ENCODE data around the gene HJV. TPM values are rescaled to one million over a fixed set of nuclear protein-coding genes. Genes with fewer than 3 reads are reported as not detected.
"Not testable (repeated sequence)": the region's sequence is repeated elsewhere in the genome, so short reads cannot be mapped to it uniquely, and the experiment has no call there.

HJV gene
- total and polyA plus RNA-seq, 9 donors: not detected

DNA sequence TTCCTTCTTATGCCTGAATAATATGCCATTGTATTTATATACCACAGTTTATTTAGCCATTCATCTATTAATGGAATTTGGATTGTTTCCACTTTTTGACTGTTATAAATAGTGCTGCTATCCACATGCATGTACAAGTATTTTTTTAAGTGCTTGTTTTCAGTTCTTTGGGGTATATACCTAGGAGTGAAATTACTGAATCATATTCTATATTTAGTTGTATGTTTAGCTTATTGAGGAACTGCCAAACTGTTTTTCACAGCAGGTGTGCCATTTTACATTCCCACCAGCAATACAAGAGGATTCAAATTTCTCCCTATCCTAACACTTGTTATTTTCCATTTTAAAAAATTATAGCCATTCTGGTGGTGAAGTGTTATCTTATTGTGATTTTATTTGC, 7.6 kb upstream of the HJV start:
- TF ChIP-seq POLR2A (IDR thresholded peaks at IDR 0.05) (no peak), EP300 (IDR thresholded peaks at IDR 0.05) (no peak)
- TF ChIP-seq, protein P1, sequence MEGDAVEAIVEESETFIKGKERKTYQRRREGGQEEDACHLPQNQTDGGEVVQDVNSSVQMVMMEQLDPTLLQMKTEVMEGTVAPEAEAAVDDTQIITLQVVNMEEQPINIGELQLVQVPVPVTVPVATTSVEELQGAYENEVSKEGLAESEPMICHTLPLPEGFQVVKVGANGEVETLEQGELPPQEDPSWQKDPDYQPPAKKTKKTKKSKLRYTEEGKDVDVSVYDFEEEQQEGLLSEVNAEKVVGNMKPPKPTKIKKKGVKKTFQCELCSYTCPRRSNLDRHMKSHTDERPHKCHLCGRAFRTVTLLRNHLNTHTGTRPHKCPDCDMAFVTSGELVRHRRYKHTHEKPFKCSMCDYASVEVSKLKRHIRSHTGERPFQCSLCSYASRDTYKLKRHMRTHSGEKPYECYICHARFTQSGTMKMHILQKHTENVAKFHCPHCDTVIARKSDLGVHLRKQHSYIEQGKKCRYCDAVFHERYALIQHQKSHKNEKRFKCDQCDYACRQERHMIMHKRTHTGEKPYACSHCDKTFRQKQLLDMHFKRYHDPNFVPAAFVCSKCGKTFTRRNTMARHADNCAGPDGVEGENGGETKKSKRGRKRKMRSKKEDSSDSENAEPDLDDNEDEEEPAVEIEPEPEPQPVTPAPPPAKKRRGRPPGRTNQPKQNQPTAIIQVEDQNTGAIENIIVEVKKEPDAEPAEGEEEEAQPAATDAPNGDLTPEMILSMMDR (IDR thresholded peaks at IDR 0.05): no peak
- intact Hi-C loops (cut with DNase I): no loop called here

DNA sequence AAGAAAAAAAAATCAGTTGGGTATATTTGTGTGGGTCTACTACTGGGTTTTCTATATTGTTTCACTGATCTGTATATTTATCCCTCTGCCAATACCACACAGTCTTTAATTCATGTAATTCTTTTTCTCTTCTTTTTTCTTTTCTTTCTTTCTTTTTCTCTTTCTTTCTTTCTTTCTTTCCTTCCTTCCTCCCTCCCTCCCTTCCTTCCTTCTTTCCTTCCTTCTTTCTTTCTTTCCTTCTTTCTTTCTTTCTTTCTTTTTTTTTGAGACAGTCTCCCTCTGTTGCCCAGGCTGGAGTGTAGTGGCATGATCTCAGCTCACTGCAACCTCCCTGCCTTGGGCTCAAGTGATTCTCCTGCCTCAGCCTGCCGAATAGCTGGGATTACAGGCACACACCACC, 5.1 kb upstream of the HJV start:
- H3K4me1 ChIP-seq (ENCODE audit: insufficient read depth); H3K27me3 ChIP-seq; H3K36me3 ChIP-seq; H3K9me3 ChIP-seq; intact Hi-C loops (cut with DNase I); DNase-seq; H3K27ac ChIP-seq; H3K4me3 ChIP-seq: not testable (repeated sequence)
- 76 to 96% (median 88%) methylated on average over 1 of the region's 1 CpG for WGBS, 3 donors

More for the DNA sequence above, 7.6 kb upstream of the HJV start:
- Histone ChIP-seq H3K4me3 (no peak overlapping the region), H3K4me1 (ENCODE audit: insufficient read depth) (no peaks in the 10 kb centered on the region), H3K36me3 (no peaks in the 10 kb centered on the region), H3K9me3 (no peaks in the 10 kb centered on the region), H3K27ac (no peak overlapping the region), H3K27me3 (no peaks in the 10 kb centered on the region)
- DNase-seq: no peak

DNA sequence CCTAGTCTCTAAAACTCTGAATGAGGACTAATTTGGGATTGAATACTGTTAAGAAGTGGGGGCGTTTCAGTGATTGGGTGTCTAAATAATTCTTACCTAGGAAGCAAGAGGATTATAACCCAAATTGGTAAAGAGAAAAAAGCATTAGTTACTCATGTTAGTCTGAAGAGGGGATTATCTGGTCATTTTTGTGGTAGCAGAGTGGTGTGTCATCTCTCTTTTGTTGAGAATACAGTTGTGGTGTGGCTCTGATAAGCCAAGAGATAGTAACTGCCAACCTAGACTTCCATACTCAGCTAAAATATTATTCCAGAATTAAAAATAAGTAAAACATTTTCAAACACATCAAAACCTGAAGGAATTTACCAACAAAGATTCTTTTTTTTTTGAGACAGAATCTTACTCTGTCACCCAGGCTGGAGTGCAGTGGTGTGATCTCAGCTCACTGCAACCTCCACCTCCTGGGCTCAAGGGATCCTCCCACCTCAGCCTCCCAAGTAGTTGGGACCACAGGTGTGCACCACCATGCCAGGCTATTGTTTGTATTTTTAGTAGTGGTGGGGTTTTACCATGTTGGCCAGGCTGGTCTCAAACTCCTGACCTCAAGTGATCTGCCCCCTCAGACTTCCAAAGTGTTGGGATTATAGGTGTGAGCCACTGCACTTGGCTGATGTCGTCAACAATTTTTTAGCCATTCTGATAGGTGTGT, 4.4 kb upstream of the HJV start:
- H3K9me3 ChIP-seq; intact Hi-C loops (cut with DNase I); H3K4me3 ChIP-seq; H3K4me1 ChIP-seq (ENCODE audit: insufficient read depth); H3K27ac ChIP-seq; DNase-seq; H3K27me3 ChIP-seq; H3K36me3 ChIP-seq: not testable (repeated sequence)
- WGBS, 3 donors: 72 to 81% (median 76%) methylated on average over 2 of the region's 2 CpGs

DNA sequence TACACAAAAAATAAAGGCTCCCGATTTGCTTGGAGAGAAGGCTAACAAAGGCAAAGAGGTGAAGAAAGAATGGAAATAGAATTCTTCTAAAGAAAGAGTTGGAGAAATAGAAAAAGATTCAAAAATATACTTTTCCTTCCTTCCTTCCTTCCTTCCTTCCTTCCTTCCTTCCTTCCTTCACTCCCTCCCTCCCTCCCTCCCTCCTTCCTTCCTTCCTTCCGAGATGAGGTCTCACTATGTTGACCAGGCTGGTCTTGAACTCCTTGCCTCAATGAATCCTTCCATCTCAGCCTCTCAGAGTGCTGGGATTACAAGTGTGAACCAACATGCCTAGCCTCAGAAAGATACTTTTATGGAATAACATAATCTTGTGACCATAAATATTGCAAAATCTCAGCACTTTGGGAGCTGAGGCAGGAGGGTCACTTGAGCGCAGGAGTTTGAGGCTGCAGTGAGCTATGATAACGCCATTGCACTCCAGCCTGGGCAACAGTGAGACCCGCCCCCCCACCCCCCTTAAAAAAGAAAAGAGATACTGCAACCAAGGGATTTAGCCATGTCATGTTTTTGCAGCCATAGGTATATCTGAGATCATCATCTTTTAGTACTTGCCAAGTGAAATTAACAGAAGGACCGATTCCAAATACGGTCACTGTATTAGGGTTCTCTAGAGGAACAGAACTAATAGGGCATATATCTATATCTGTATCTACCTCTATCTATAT, 1.0 kb upstream of the HJV start:
- TF ChIP-seq, protein P1 (IDR thresholded peaks at IDR 0.05): no peak
- no peak for TF ChIP-seq EP300 (IDR thresholded peaks at IDR 0.05)
- no peak for TF ChIP-seq POLR2A (IDR thresholded peaks at IDR 0.05)

DNA sequence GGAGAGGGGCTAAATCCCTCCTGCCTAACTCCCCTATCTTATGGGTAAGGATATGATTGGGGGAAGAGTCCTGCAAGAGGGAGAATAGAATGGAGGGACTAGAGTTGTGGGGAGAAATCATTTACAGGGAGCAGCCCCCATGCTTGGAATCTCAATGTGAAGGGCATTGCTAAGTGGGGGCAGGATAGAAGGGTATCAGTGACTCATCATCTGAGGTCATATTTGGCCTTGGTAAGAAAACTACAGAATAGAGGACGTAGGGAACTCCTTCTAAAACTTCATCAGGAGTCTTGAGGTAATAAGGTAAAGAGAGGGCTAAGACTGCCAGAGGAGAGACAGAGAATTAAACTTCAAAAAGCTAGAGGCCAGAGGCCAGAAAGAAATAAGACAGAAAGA, 487 bp downstream of the HJV start:
- no peaks in the 10 kb centered on the region for H3K36me3 ChIP-seq
- WGBS, 3 donors: 31 to 40% (median 37%) methylated on average over 1 of the region's 1 CpG

More for the DNA sequence above, 1.0 kb upstream of the HJV start:
- Histone ChIP-seq H3K4me1 (ENCODE audit: insufficient read depth) (peaks cover 2% of the 10 kb centered on the region), H3K27me3 (no peaks in the 10 kb centered on the region), H3K9me3 (no peaks in the 10 kb centered on the region), H3K4me3 (no peak overlapping the region), H3K27ac (no peak overlapping the region), H3K36me3 (no peaks in the 10 kb centered on the region)
- intact Hi-C loops (cut with DNase I): no loop called here
- WGBS, 3 donors: 67 to 71% (median 68%) methylated on average over 7 of the region's 7 CpGs
- DNase-seq: no peak

More for the DNA sequence above, 487 bp downstream of the HJV start:
- H3K27ac ChIP-seq: no peak overlapping the region
- no peak overlapping the region for H3K4me3 ChIP-seq
- TF ChIP-seq, protein P1 (IDR thresholded peaks at IDR 0.05): no peak
- TF ChIP-seq EP300 (IDR thresholded peaks at IDR 0.05): no peak
- no peak for TF ChIP-seq POLR2A (IDR thresholded peaks at IDR 0.05)
- no peaks in the 10 kb centered on the region for H3K9me3 ChIP-seq
- no peak for DNase-seq
- intact Hi-C loops (cut with DNase I): no loop called here
- peaks cover 2% of the 10 kb centered on the region for H3K4me1 ChIP-seq (ENCODE audit: insufficient read depth)
- H3K27me3 ChIP-seq: no peaks in the 10 kb centered on the region

Measured in ovary (tissue), 9 donors.